Neutrophil (primary cell): Measurements from ENCODE around the gene SNTB2.
A peak's percentile ranks its signal among the peaks of the same experiment; 100 is the strongest.
"Not testable (repeated sequence)": the region's sequence is repeated elsewhere in the genome, so short reads cannot be mapped to it uniquely, and the experiment has no call there.

Source experiments
- H3K27ac ChIP-seq: fragments of 200-600 bp; sonication (generic); 2 replicates; pipeline ENCODE4 v1.5.1; 2016; ENCODE audit warnings: mild to moderate bottlenecking, moderate library complexity
- H3K27me3 ChIP-seq: fragments of 200-600 bp; sonication (generic); 2 replicates; pipeline ENCODE4 v1.6.0; 2016; ENCODE audit warnings: mild to moderate bottlenecking
- H3K36me3 ChIP-seq: fragments of 200-600 bp; sonication (generic); 2 replicates; pipeline ENCODE4 v1.5.1; 2017
- H3K4me1 ChIP-seq, 2 experiments: fragments of 200-600 bp in 1 of 2; sonication (generic) in 1 of 2; 1 replicate in 1 of 2; 2 replicates in 1 of 2; pipeline versions ENCODE4 v1.5.1 to v1.6.1; 2013 to 2016; ENCODE audit warnings: low read depth in 1 of 2, low read length in 1 of 2, mild to moderate bottlenecking in 1 of 2, moderate library complexity in 1 of 2; ENCODE audit not compliant: control insufficient read depth in 1 of 2, insufficient read depth in 1 of 2
- H3K4me3 ChIP-seq, 2 experiments: fragments of 200-600 bp in 1 of 2; sonication (generic) in 1 of 2; 1 replicate in 1 of 2; 2 replicates in 1 of 2; pipeline ENCODE4 v1.5.1; 2013 to 2016; ENCODE audit warnings: low read depth in 1 of 2, low read length in 1 of 2, mild to moderate bottlenecking in 1 of 2, moderate library complexity in 1 of 2
- H3K9me3 ChIP-seq: fragments of 200-600 bp; sonication (generic); 2 replicates; pipeline ENCODE4 v1.5.1; 2016
- CTCF ChIP-seq: fragments of 200-600 bp; sonication (generic); IDR thresholded peaks from 2 replicates; pipeline ENCODE4 v1.5.1; 2016; ENCODE audit warnings: antibody characterized with exemption

The SNTB2 gene

GRCh38 chr16:69186642-69187445 lies at the start of gene SNTB2:
SNTB2 (plus strand) TSS chr16:69187164; CDS start chr16:69187167, 3 bp downstream.
- Histone ChIP-seq H3K9me3 (no peaks in the 10 kb centered on the region), H3K4me1 (peaks cover 51 to 53% of the 10 kb centered on the region in 2 experiments), H3K27me3 (peaks cover 13% of the 10 kb centered on the region), H3K36me3 (no peaks in the 10 kb centered on the region), H3K27ac (peak within 1 kb of the TSS; percentile 97), H3K4me3 (peak within 1 kb of the TSS; percentile 81 to 89)
- TF ChIP-seq CTCF, result no peak

GRCh38 chr16:69138608-69139007 lies 48.4 kb upstream of the SNTB2 start:
- TF ChIP-seq CTCF, result no peak
- Histone ChIP-seq H3K27me3 (no peaks in the 10 kb centered on the region), H3K4me3 (no peak overlapping the region), H3K9me3 (no peaks in the 10 kb centered on the region), H3K36me3 (peaks cover 8% of the 10 kb centered on the region), H3K4me1 (no peaks in the 10 kb centered on the region), H3K27ac (no peak overlapping the region)

GRCh38 chr16:69139464-69139863 lies 47.5 kb upstream of the SNTB2 start:
- H3K27me3 ChIP-seq, H3K4me3 ChIP-seq, H3K36me3 ChIP-seq, H3K27ac ChIP-seq, H3K9me3 ChIP-seq, H3K4me1 ChIP-seq: not testable (repeated sequence)

- H3K36me3 ChIP-seq, result peaks cover 11% of the 10 kb centered on the region
- H3K27me3 ChIP-seq, result no peaks in the 10 kb centered on the region
- no peak overlapping the region for H3K4me3 ChIP-seq
- no peak overlapping the region for H3K27ac ChIP-seq
- H3K9me3 ChIP-seq, result no peaks in the 10 kb centered on the region
- no peaks in the 10 kb centered on the region for H3K4me1 ChIP-seq
- TF ChIP-seq CTCF, result no peak
Observed at GRCh38 chr16:69141014-69141413, 46.0 kb upstream of the SNTB2 start.

GRCh38 chr16:69141936-69142335 lies 45.0 kb upstream of the SNTB2 start:
- Histone ChIP-seq H3K27me3 (no peaks in the 10 kb centered on the region), H3K4me3 (no peak overlapping the region), H3K27ac (no peak overlapping the region), H3K9me3 (no peaks in the 10 kb centered on the region), H3K36me3 (peaks cover 11% of the 10 kb centered on the region), H3K4me1 (no peaks in the 10 kb centered on the region)
- no peak for TF ChIP-seq CTCF

GRCh38 chr16:69143116-69143515 lies 43.8 kb upstream of the SNTB2 start:
- Histone ChIP-seq H3K36me3 (peaks cover 11% of the 10 kb centered on the region), H3K27me3 (no peaks in the 10 kb centered on the region), H3K4me1 (no peaks in the 10 kb centered on the region), H3K9me3 (no peaks in the 10 kb centered on the region), H3K4me3 (no peak overlapping the region), H3K27ac (no peak overlapping the region)
- TF ChIP-seq CTCF, result no peak
